Sigmoid colon (tissue), 7 donors: ENCODE results near the gene ZKSCAN3. TPM values are rescaled to one million over a fixed set of nuclear protein-coding genes. Genes with fewer than 3 reads are reported as not detected.

ENCODE experiments used
- DNase-seq: peaks from one replicate; pipeline ENCODE4 v3.0.0-alpha.2; 2019
- H3K27ac ChIP-seq, 4 donors: fragments of 200-600 bp; sonication (generic); one replicate each; pipeline ENCODE4 v1.5.1; 2016 to 2019; ENCODE audit warnings: mild to moderate bottlenecking in 1 of 4
- H3K27me3 ChIP-seq, 3 donors: fragments of 200-600 bp; sonication (generic); one replicate each; pipeline ENCODE4 v1.5.1; 2019; ENCODE audit warnings: mild to moderate bottlenecking in 1 of 3
- H3K36me3 ChIP-seq, 4 donors: fragments of 200-600 bp; sonication (generic); one replicate each; pipeline ENCODE4 v1.5.1; 2016 to 2019
- H3K4me1 ChIP-seq, 4 donors: fragments of 200-600 bp; sonication (generic); one replicate each; pipeline ENCODE4 v1.5.1; 2017 to 2019
- H3K4me3 ChIP-seq, 4 donors: fragments of 200-600 bp; sonication (generic); one replicate each; pipeline ENCODE4 v1.5.1; 2017 to 2019; ENCODE audit warnings: mild to moderate bottlenecking in 2 of 4, moderate library complexity in 1 of 4
- H3K9me3 ChIP-seq, 4 donors: fragments of 200-600 bp in 3 of 4; sonication (generic) in 3 of 4; one replicate each; pipeline versions ENCODE4 v1.5.1 to v1.6.1; 2013 to 2019
- CTCF ChIP-seq, 4 experiments: fragments of 450-650 bp in 3 of 4; fragments of 200-600 bp in 1 of 4; IDR thresholded peaks; one replicate each; pipeline ENCODE4 v1.5.1; 2016 to 2019; ENCODE audit warnings: antibody characterized with exemption in 4 of 4, mild to moderate bottlenecking in 3 of 4, moderate library complexity in 2 of 4
- EP300 ChIP-seq, 4 donors: sonication (generic); formaldehyde crosslinking; IDR thresholded peaks; one replicate each; pipeline ENCODE4 v1.6.1; 2017; ENCODE audit warnings: antibody characterized with exemption in 4 of 4
- POLR2A ChIP-seq, 2 donors: fragments of 450-650 bp; IDR thresholded peaks; one replicate each; pipeline ENCODE4 v1.6.1; 2016; ENCODE audit warnings: antibody characterized with exemption in 2 of 2, mild to moderate bottlenecking in 2 of 2, moderate library complexity in 2 of 2
- POLR2AphosphoS5 ChIP-seq, 4 donors: sonication (generic); formaldehyde crosslinking; IDR thresholded peaks; one replicate each; pipeline ENCODE4 v1.6.1; 2017; ENCODE audit warnings: antibody characterized with exemption in 4 of 4
- WGBS, 2 donors: extraction: QIAGEN DNeasy Blood & Tissue Kit; methylation state at CpG; one replicate each; pipeline ENCODE4 v1.1.7; 2013; 5-methylcytosine and 5-hydroxymethylcytosine counted together
- intact Hi-C: fragments of 100-400 bp; cut with DNase I; formaldehyde crosslinking; loops from one replicate; pipeline ENCODE4 v1.15.1; 2023
- polyA plus RNA-seq, 3 donors: library from polyadenylated mRNA; stranded (reverse); fragments of 200-250 nt; gene quantifications; one replicate each; pipeline ENCODE4 v1.2.3, GENCODE V29; 2013
- total RNA-seq, 4 donors: library from RNA; depleted of rRNA; stranded (reverse); fragments of >200 nt; gene quantifications; one replicate each; pipeline ENCODE4 v1.1.0, GENCODE V29; 2016
- donor health status: healthy with polysubstance abuse.
- donor health status: Bipolar disorder and iron deficiency.
- donor health status: healthy.

ZKSCAN3 gene
- total and polyA plus RNA-seq, 7 donors = 0.92 to 9.1 (median 5.4) TPM

GRCh38 chr6:28395918-28396317, 46.2 kb downstream of the ZKSCAN3 start:
- no peak for DNase-seq
- Histone ChIP-seq H3K4me3 (no peak overlapping the region), H3K36me3 (peaks cover 4 to 64% (median 24%) of the 10 kb centered on the region in 4 donors), H3K4me1 (peaks cover 0 to 26% (median 25%) of the 10 kb centered on the region in 4 donors), H3K27me3 (no peaks in the 10 kb centered on the region), H3K27ac (no peak overlapping the region), H3K9me3 (no peaks in the 10 kb centered on the region)
- intact Hi-C loops = loop anchor here (5.0 kb wide), 2 partner anchors 46 to 259 kb away; partner anchors contain the start of gene ZSCAN23
- no peak for TF ChIP-seq CTCF (IDR thresholded peaks at IDR 0.05)
- no peak for TF ChIP-seq POLR2A (IDR thresholded peaks at IDR 0.05)
- TF ChIP-seq POLR2AphosphoS5 (IDR thresholded peaks at IDR 0.05) = no peak
- WGBS, 2 donors = 95 to 96% methylated on average over 4 of the region's 4 CpGs

- no peak for TF ChIP-seq POLR2A (IDR thresholded peaks at IDR 0.05)
- no peak for TF ChIP-seq EP300 (IDR thresholded peaks at IDR 0.05)
- TF ChIP-seq POLR2AphosphoS5 (IDR thresholded peaks at IDR 0.05) = peak in 3 of 4 donors; percentile 52 to 64 (median 54)
- TF ChIP-seq CTCF (IDR thresholded peaks at IDR 0.05) = peak in 2 of 4 experiments; percentile 36 to 47
- Histone ChIP-seq H3K27me3 (no peaks in the 10 kb centered on the region), H3K27ac (peak within 1 kb of the TSS; percentile 45 to 73 (median 63)), H3K9me3 (no peaks in the 10 kb centered on the region), H3K4me3 (peak within 1 kb of the TSS; percentile 65 to 79 (median 72)), H3K4me1 (peaks cover 0 to 26% (median 25%) of the 10 kb centered on the region in 4 donors), H3K36me3 (peaks cover 0 to 30% (median 7%) of the 10 kb centered on the region in 4 donors)
- DNase-seq = peak; percentile 90
- WGBS, 2 donors = 1 to 3% methylated on average over 49 of the region's 49 CpGs
- intact Hi-C loops = loop anchor here (2.0 to 5.0 kb wide), 3 partner anchors 17 to 262 kb away; partner anchors contain the start of gene ZSCAN23
Observed at GRCh38 chr6:28399350-28400121, 49.8 kb downstream of the ZKSCAN3 start, which contains the start of gene ZSCAN12. TSS of gene ZSCAN12 (minus strand) at chr6:28399747. CDS start at chr6:28398405, 1,342 bp downstream.

- 30 to 38% methylated on average over 8 of the region's 8 CpGs for WGBS, 2 donors
- DNase-seq = no peak
- H3K27me3 ChIP-seq = peaks cover 0 to 2% (median 0%) of the 10 kb centered on the region in 3 donors
- intact Hi-C loops = no loop called here
- H3K4me1 ChIP-seq = peaks cover 0 to 26% (median 25%) of the 10 kb centered on the region in 4 donors
- no peak for TF ChIP-seq CTCF (IDR thresholded peaks at IDR 0.05)
- H3K4me3 ChIP-seq = peak overlapping the region; percentile 65 to 79 (median 72)
- H3K27ac ChIP-seq = peak overlapping the region; percentile 45 to 73 (median 63)
- peaks cover 0 to 30% (median 7%) of the 10 kb centered on the region in 4 donors for H3K36me3 ChIP-seq
- H3K9me3 ChIP-seq = no peaks in the 10 kb centered on the region
Observed at GRCh38 chr6:28400122-28400451, 50.3 kb downstream of the ZKSCAN3 start.

- intact Hi-C loops = no loop called here
- H3K4me3 ChIP-seq = no peak overlapping the region
- WGBS, 2 donors = 78 to 96% methylated on average over 1 of the region's 1 CpG
- TF ChIP-seq POLR2AphosphoS5 (IDR thresholded peaks at IDR 0.05) = no peak
- TF ChIP-seq EP300 (IDR thresholded peaks at IDR 0.05) = no peak
- no peak for TF ChIP-seq POLR2A (IDR thresholded peaks at IDR 0.05)
- no peak for TF ChIP-seq CTCF (IDR thresholded peaks at IDR 0.05)
- peaks cover 0 to 26% (median 22%) of the 10 kb centered on the region in 4 donors for H3K4me1 ChIP-seq
- DNase-seq = no peak
- no peak overlapping the region for H3K27ac ChIP-seq
- no peaks in the 10 kb centered on the region for H3K9me3 ChIP-seq
- H3K27me3 ChIP-seq = peaks cover 0 to 7% (median 0%) of the 10 kb centered on the region in 3 donors
- H3K36me3 ChIP-seq = peaks cover 0 to 20% (median 7%) of the 10 kb centered on the region in 4 donors
Observed at GRCh38 chr6:28401172-28401571, 51.4 kb downstream of the ZKSCAN3 start.
